T-helper 2 cell treated with Interferon-gamma antibody and Interleukin-4, amounts not matched to agents 100 ng/mL and 5 ng/mL, for 36 hours (primary cell): ENCODE measurements around the gene TMEM256. TPM values are rescaled to one million over a fixed set of nuclear protein-coding genes. Genes with fewer than 3 reads are reported as not detected.
"Not testable (repeated sequence)": the region's sequence is repeated elsewhere in the genome, so short reads cannot be mapped to it uniquely, and the experiment has no call there.

Source experiments
- intact Hi-C: fragments of 100-400 bp; cut with micrococcal nuclease; formaldehyde crosslinking; loops from one replicate; pipeline ENCODE4 v1.15.1; 2023
- total RNA-seq: library from RNA; stranded (reverse); gene quantifications from 2 replicates; pipeline ENCODE4 v1.2.3, GENCODE V29; 2022

The TMEM256 gene
- total RNA-seq, 1 donor from 2014 or later, result 56.3 TPM

- intact Hi-C loops, result no loop called here
Observed at GRCh38 chr17:7389924-7390910, 13.7 kb downstream of the TMEM256 start.

- intact Hi-C loops, result no loop called here
Observed at GRCh38 chr17:7388856-7389255, 15.0 kb downstream of the TMEM256 start.

GRCh38 chr17:7384489-7385081, 19.3 kb downstream of the TMEM256 start:
- intact Hi-C loops, result no loop called here

- intact Hi-C loops, result no loop called here
Observed at GRCh38 chr17:7383742-7384488, 20.0 kb downstream of the TMEM256 start.

GRCh38 chr17:7383371-7383741, 20.5 kb downstream of the TMEM256 start:
- intact Hi-C loops, result no loop called here

- intact Hi-C loops, result no loop called here
Observed at GRCh38 chr17:7382901-7383300, 21.0 kb downstream of the TMEM256 start.

GRCh38 chr17:7380855-7381683, 22.8 kb downstream of the TMEM256 start, which contains the start of gene TNK1:
Gene TNK1, plus strand, starts transcription at chr17:7381089. Its CDS starts 1,838 bp downstream, at chr17:7382927.
- intact Hi-C loops, result no loop called here

- intact Hi-C loops, result no loop called here
Observed at GRCh38 chr17:7380321-7380720, 23.6 kb downstream of the TMEM256 start.

- intact Hi-C loops, result no loop called here
Observed at GRCh38 chr17:7379134-7379533, 24.8 kb downstream of the TMEM256 start.

- intact Hi-C loops, result no loop called here
Observed at GRCh38 chr17:7374353-7374752, 29.5 kb downstream of the TMEM256 start.

- intact Hi-C loops, result no loop called here
Observed at GRCh38 chr17:7370853-7371252, 33.0 kb downstream of the TMEM256 start.

- intact Hi-C loops, result no loop called here
Observed at GRCh38 chr17:7369825-7370224, 34.1 kb downstream of the TMEM256 start.

GRCh38 chr17:7368599-7368994, 35.3 kb downstream of the TMEM256 start:
- intact Hi-C loops, result not testable (repeated sequence)

- intact Hi-C loops, result no loop called here
Observed at GRCh38 chr17:7367918-7368598, 35.8 kb downstream of the TMEM256 start.

GRCh38 chr17:7367083-7367482, 36.8 kb downstream of the TMEM256 start:
- intact Hi-C loops, result no loop called here

GRCh38 chr17:7365963-7366362, 37.9 kb downstream of the TMEM256 start:
- intact Hi-C loops, result not testable (repeated sequence)

- intact Hi-C loops, result no loop called here
Observed at GRCh38 chr17:7363311-7363710, 40.6 kb downstream of the TMEM256 start.

- intact Hi-C loops, result no loop called here
Observed at GRCh38 chr17:7361906-7362305, 42.0 kb downstream of the TMEM256 start.

GRCh38 chr17:7357381-7357780, 46.5 kb downstream of the TMEM256 start:
- intact Hi-C loops, result loop anchor here (10.0 kb wide), 1 partner anchor 127 kb away; the partner anchor contains the start of genes POLR2A and SLC35G6

- intact Hi-C loops, result loop anchor here (1.0 to 10.0 kb wide), 3 partner anchors 79 to 205 kb away; partner anchors contain the start of genes POLR2A, SENP3, SLC35G6 and TMEM102
Observed at GRCh38 chr17:7356756-7357155, 47.1 kb downstream of the TMEM256 start.
